HG03442 (cell line): ENCODE data around the gene PSMC4.

Source experiments
- ATAC-seq: cut with Tn5 transposase; IDR thresholded peaks from one replicate; pipeline ENCODE4 v1.9.1; 2021; ENCODE audit warnings: mild to moderate bottlenecking, moderate library complexity; ENCODE audit not compliant: unreplicated experiment

Gene PSMC4

DNA sequence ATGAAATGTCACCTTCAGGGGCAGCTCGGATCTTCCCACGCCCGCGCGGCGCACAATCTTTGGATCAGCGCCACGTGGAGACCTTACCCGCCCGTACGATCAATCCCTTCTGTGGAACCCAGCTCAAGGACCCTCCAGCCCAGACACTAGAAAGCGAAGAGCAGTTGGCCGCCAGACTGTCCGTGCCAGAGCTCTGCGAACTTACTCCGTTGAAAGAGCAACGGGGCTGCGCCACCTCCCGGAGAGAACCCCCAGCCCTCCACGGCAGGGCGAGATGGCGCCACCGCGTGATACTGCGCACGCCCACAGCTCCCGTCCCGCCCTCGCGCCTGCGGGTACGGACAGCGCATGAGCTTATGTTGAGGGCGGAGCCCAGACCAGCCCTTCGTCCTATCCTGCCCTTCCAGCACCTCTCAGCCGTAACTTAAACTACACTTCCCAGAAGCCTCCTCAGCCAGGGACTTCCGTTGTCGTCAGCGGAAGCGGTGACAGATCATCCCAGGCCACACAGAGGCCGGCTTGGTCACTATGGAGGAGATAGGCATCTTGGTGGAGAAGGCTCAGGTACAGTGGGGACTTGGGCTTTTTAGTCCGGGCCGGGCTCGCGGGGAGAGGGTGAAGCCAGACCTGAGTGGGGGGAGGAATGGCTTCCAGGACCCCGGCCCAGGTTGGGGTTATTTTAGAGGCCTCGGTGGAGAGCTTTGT is at the start of gene PSMC4:
PSMC4 (plus strand) TSS at position 491 of the 705 bp plus-strand sequence; CDS start at position 529, 38 bp downstream.
- ATAC-seq, result peak; percentile 95

DNA sequence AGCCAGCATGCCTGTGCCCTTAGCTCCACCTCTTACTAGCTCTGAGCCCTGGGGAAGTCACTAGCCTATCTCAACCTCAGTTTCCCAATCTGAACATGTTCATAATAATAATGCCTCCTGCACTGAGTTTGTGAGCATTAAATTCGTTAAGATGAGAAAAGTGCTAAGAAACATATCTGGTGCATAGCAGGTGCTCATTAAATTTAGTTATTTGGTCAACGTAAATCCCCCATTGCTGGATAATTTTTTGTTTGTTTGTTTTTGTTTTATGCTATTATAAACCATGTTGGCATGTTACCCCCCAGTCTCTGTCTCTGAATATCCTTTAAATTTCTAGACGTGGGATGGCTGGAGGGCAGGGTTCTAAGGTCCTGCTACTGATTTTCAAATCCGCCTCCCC is 47.1 kb upstream of the PSMC4 start:
- no peak for ATAC-seq

DNA sequence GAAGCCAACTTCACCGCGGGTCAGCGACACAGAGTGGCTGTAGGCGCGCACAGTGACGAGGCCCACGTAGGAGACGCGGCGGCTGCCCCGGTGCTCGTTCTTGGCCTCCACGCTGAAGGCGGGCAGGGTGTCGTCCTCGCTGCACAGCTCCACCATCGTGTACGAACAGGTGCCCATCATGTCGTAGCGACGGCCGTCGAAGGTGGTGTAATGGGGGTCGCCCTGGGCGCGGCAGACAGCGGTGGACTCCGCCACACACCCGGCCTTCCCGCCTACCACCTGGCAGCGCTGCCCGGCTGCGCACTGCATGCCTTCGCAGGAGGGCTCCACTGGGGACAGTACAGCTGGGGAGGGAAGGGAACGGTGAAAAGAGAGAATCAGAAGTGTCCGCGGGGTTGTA is 46.6 kb upstream of the PSMC4 start:
- no peak for ATAC-seq

DNA sequence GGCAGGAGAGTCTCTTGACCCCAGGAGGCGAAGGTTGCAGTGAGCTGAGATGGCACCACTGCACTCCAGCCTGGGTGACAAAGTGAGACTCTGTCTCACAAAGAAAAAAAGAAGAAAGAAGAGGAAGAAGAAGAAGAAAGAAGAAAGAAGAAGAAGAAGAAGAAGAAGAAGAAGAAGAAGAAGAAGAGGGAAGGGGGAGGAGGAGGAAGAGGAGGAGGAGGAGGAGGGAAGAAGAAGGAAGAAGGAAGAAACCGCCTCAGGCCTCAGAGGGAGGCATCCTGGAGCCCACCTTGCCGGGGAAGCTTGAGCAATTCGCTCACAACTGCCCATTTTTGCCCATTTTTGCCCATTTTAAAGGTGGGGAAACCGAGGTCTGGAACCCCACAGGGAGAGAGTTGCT is 46.0 kb upstream of the PSMC4 start:
- no peak for ATAC-seq

DNA sequence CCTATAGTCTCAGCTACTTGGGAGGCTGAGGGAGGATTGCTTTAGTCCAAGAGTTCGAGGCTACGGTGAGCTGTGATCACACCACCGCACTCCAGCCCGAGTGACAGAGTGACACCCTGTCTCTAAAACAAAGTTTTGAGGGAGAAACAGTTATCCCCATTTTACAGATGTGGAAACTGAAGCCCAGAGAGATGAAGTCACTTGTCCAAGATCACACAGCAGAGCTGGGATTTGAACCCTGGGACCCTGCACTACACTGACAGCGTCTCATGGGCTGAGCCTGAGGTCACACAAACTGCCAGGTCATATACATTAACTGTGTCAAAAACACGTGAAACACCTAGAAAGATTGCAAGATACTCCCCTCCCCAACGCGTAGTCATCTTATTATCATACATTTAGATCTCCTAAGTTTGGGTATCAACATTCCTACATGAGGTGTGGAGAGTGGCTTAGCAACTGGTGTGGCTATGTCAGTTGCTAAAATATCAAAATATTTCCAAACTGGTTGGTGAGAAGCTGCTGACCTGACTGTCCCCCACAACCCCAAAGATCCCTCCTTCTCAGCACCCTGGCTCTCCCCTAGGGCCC is 44.7 kb upstream of the PSMC4 start:
- no peak for ATAC-seq

DNA sequence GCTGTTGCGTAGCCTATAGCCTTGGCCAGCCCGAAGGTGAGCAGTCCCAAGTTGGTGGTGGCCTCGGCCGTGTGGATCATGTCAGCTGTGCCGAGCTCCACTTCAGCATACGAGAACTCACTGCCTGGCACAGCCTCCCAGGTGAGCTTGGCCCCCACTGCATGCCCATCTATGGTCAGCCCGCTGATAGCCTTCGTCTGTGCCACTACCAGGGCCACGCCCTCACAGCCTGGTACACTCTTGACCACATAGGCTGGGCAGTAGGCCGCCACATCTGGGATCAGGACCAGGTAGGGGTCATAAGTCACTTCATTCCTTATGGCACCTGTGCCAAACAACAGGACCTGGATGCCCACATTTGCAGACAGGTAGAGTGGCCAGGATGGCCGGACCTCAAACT is 43.9 kb upstream of the PSMC4 start:
- ATAC-seq, result no peak

DNA sequence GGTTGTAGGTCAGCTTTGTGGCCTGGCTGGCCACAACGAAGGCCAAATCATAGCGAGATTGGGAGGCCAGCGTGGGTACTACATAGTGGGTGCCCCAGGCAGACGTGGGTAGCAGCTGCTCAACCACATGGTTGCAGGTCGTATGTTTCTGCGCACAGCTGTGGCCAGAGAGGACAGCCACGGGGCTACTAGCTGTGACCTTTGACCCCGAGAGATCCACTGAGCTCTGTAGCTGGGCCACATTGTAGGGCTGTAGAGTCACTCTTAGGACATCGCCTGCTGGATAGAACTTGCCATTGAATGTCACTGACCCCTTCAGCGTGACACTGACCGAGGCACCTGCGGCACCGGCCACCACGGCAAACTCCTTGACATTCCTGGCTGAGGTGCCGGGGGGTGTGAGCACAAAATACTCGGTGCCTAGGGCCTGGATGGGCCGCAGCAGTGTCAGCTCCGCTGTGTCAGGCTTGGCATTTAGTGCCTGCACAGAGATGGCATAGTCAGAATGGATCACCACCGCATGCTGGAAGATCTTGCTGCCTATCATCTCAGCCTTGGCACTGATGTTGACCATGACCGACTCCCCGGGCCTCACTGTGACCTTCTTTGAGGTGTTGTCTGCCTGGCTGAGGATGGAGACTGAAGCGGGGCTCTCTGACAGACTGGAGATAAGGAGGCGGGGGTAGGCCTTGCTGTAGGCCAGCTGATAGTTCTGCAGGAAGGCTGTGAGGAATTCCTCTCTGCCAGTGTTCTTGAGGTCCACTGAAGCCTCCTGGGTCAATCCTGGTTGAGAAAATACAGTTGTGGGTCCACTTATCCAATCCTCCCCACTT is 43.2 kb upstream of the PSMC4 start:
- no peak for ATAC-seq

DNA sequence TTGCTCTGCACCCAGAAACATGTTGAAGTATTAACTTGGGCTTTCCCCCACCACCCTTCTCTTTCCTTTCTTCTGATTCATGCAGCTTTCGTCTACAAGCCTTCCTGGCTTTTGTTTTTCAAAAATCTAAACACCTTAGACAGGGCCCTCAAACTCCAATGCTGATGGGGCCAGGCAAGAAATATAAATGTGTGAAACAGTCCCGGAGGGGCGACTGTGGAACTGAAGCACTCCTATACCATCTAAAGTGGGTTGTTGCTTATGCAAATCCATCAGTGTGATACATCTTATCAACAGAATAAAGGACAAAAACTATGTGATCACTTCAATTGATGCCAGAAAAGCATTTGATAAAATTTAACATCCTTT is 42.6 kb upstream of the PSMC4 start:
- ATAC-seq, result no peak

DNA sequence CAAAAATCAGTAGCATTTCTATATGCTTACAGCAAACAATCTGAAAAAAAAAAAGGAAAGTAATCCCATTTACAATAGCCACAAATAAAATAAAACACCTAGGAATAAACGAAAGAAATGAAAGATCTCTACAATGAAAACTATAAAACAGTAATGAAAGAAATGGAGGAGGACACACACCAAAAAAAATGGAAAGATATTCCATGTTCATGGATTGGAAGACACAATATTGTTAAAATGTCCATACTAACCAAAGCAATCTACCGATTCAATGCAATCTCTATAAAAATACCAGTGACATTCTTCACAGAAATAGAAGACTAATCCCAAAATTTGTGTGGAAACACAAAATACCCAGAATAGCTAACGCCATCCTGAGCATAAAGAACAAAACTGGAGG is 41.2 kb upstream of the PSMC4 start:
- ATAC-seq, result no peak

DNA sequence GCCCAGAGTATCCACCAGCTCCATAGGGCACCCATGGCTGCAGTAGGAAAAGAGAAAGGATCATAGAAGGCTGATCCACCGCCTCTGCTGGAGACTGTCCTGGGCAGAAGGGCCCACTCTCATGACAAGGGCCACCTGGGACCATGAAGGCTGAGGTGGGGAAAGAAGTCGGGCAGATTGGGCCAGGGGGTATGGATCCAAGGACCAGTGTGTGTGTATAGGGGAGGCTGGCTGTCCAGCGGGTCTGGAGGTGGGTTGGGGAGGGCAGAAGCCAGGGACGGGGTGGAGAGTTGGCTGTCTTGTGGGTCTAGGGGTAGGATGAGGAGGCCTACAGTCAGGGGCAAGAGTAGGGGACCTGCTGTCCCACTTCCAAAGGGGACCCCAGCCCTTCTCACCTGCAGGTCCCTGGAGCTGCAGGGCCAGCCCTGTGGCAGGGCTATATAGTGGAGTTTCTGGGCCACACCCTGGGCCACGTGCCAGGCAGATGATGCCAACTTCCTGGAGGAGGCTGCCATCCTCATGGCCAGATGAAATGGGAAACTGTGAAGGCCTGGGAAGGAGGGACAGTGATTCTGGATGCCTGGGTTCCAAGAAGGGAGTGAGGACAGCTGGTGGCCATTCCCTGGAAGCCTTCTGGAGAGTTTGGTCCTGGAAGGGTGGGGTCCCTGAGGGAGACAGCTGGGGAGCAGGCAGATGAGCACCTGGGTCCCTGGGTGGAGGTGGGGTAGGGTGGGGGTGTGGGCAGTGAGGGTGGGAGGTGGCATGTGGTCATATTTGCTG is 36.2 kb upstream of the PSMC4 start, which contains the start of gene FCGBP:
FCGBP (minus strand) TSS at position 51 of the 780 bp plus-strand sequence.
- no peak for ATAC-seq

DNA sequence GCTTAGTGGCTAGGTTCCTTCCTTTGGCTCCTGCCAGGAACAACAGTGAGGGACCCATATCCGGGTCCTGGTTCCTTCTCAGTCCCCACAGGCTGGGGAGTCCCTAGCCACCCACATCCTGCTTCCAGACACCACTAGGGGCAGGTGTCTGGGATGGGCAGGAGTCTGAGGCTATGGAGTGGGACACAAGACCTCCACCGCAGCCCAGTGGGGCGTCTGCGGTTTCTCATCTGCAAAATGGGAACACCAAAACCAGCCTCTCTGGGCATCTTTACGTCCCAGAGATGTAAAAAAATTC is 35.7 kb upstream of the PSMC4 start:
- ATAC-seq, result no peak

DNA sequence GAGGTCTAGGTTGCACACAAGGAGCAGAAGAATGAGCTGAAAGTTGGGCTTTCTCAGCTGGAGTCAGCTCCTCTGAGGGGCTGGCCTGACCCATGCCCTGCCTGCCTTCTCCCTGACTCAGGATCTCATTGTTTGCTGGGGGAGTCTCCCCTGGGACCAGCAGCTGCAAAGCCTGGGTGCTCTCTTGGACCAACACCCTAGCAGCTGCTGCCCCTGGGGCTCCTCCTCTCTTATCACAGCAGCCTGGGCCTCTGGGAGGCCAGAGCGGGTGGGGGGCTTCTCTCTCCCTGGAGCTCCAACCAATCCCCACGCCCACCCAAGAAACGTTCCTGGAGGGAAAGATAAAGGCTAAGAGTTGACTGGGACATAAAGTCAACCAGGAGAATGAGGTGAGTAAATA is 34.9 kb upstream of the PSMC4 start:
- no peak for ATAC-seq

DNA sequence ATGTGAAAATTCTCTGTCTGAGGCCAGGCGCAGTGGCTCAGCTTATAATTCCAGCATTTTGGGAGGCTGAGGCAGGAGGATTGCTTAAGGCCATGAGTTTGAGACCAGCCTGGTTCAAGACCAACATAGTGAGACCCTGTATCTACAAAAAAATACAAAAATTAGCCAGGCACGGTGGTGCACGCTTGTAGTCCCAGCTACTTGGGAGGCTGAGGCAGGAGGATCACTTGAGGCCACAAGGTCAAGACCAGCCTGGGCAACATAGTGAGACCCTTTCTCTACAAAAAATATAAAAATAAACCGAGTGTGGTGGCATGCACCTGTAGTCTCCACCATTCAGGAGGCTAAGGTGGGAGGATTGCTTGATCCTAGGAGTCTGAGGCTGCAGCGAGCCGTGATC is 34.3 kb upstream of the PSMC4 start:
- ATAC-seq, result no peak

DNA sequence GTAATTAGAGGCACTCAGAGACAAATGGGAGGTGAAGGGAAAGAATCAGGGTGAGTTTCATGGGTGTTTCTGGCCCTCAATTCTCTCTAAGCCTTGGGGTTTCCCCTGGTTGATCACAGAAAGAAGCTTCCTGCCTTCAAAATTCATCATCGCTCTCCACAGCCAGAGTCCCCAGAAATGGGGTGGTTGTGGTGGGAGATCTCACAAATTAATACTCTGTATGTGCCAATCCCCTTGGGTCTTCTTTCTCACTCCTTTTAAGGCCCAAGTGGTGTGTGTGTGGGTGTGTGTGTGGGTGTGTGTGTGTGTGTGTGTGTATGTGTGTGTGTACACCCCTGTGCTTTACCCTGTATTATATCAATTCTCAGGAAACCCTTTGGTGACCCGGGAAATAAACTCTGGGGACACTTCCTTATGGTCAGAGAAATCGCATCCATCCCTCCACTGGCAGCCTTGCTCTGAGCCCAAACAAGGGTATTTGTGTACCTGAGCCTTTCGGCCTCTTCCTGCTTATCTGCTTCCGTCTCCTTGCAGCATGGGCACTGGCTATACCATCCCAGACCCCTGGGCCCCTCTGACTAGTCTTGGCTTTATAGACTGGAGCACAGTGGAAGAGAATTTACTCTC is 33.8 kb upstream of the PSMC4 start:
- no peak for ATAC-seq

DNA sequence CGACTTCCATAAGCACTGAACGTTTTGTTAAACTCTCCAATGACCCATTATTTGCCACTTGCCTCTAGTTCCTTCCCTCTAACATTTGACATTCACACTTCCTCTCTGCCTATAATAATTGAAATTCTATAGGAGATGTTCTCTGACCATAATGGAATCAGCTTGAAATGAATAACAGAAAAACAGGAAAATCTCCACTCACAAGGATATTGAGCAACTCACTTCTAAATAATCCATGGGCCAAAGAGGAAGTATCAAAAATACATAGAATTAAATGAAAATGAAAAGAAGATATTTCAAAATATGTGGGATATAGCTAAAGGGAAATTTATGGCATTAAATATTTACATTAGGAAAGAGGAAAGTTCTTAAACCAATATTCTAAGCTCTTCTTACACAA is 33.2 kb upstream of the PSMC4 start:
- no peak for ATAC-seq

DNA sequence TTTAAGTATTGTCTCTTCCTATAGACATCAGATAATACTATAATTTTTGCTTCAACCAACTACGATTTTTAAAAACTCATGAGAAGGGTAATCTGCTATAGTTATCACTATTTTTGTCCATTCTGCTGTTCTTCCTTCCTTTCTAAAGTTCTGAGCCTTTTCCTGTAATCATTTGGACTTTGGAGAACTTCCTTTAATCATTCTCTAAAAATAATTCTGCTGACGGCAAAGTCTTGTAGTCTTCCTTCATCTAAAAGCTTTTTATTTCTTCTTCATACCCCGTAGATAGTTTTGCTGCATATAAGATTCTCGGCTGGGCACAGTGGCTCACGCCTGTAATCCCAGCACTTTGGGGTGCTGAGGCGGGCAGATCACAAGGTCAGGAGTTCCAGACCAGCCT is 31.4 kb upstream of the PSMC4 start:
- no peak for ATAC-seq

DNA sequence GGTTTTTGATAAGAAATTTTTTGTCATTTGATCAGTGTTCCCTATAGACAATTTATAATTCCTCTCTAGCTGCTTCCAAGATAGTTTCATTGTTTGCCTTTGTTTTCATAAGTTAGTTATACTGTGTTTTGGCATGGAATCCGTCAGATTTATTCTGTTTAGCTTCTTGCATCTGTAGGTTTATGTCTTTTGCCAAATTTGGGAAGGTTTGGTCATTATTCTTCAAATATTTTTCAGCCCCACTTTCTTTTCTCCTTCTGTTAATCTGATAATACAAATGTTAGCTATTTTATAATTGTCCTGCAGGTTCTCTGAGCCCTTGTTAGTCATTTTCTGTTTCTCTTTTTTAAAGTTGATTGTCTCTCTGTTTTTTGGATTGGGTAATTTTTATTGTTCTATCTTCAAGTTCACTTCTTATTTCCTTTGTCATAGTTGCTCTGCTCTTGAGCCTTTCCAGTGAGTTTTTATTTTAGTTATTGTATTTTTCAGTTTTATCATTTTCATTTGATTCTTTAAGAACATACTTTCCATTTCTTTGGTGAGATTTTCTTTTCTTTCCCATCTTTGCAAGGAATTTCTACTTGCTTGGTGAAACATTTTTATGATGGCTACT is 30.6 kb upstream of the PSMC4 start:
- ATAC-seq, result no peak

DNA sequence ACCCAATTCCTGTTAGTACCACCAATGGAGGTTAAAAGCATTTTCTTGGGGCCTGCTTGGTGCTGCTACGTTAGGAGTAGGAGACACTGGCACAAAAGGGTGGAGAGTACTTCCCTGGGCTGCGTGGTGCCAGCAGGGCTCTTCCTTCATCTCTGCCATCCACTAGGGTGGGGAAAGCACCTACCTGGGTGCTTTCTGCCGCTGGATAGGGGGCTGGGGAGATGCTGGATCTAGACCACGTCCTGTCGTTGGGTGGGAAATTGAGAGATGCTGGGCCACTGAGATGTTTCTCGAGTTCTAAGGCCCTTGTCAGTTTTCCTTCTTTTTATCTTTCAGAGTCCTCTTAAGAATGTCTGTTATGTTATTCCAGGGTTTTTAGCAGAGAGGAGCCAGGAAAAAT is 29.8 kb upstream of the PSMC4 start:
- no peak for ATAC-seq

DNA sequence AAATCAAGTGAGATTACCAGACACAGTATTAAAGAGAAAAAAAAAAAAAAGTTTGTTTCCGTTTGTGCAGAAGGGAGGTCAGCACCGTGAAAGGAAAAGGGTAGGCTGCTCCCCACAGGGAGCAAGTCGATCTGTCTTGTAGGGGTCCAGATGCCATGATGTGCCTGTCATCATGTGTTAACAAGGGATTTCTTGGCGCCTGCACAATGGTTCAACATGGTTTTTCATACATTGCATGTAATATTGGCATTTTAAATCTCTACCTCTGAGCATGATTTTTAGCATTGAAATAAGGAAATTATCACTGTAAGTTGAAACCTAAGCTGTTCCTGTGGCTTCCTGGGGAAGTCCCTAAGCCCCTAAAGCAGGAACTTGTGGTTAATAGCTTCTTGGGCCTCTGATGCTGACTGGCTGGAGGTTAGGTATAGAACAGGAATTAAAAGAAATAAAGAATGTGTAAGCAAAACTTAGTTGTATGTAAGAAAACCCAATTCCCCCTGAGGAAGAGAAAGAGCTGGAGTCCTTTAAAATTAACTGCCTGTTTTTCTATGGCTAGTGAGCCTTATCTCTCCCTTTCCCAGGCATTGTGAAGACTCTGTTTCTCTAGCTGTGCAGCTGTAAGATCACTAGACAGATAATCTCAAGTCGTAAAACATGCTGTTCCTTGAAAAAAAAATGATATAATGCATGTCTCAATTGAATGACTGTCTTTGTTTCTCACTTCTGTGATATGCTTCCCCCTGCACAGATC is 29.2 kb upstream of the PSMC4 start:
- ATAC-seq, result peak; percentile 47

DNA sequence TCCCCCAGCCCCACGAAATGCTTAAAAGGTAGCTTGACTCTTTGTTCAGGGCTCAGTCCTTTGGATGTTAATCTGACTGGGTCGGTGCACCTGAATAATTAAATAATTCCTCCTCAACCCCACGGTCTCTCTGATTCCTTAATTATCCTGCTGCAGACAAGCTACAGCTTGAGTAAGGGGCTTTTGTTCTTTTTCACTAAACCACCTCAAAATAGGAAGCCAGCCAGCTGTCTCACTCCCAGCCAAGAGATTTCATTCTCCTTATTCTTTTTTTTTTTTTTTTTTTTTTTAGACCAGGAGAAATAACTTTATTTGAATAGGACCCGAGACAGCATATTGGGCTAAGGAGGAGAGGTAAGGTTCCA is 28.6 kb upstream of the PSMC4 start:
- no peak for ATAC-seq
